Measurements from ENCODE around the gene DBNDD2. TPM values are rescaled to one million over a fixed set of nuclear protein-coding genes. Genes with fewer than 3 reads are reported as not detected.

The DBNDD2 gene
- total RNA-seq, 1 donor from 2014 or later: 10.2 TPM

- Histone ChIP-seq H2AFZ (replicated peaks) (peak overlapping the region; percentile 66), H3K4me2 (peak overlapping the region; percentile 88), H3K27ac (no peak overlapping the region), H3F3A (ENCODE audit: low read depth) (peaks cover 8% of the 10 kb centered on the region), H3K4me1 (no peaks in the 10 kb centered on the region), H3K36me3 (no peaks in the 10 kb centered on the region), H3K4me3 (peak overlapping the region; percentile 70), H3K79me2 (ENCODE audit: low read depth) (no peaks in the 10 kb centered on the region), H3K9me3 (ENCODE audit: low read depth) (no peaks in the 10 kb centered on the region), H3K9ac (no peak overlapping the region), H4K20me1 (ENCODE audit: low read depth) (no peaks in the 10 kb centered on the region), H3K27me3 (peaks cover 56% of the 10 kb centered on the region)
- Mint-ChIP-seq H3K27me3 (ENCODE audit: insufficient read depth, low read depth) (peaks cover 10% of the 10 kb centered on the region), H3K36me3 (peaks cover 12% of the 10 kb centered on the region), H3K27ac (peak overlapping the region; percentile 53), H3K4me1 (peaks cover 11% of the 10 kb centered on the region), H3K9me3 (peaks cover 13% of the 10 kb centered on the region), H3K4me3 (peak overlapping the region; percentile 84)
- peak; percentile 11 for TF ChIP-seq CTCF (IDR thresholded peaks at IDR 0.05)
- peak; percentile 63 for TF ChIP-seq EZH2phosphoT487 (IDR thresholded peaks at IDR 0.05)
- no peak for TF ChIP-seq EZH2 (IDR thresholded peaks at IDR 0.05)
- peak; percentile 58 for DNase-seq (ENCODE audit: low spot score)
Measured at GRCh38 chr20:45405571-45406259, 2.4 kb upstream of the DBNDD2 start.

DNA sequence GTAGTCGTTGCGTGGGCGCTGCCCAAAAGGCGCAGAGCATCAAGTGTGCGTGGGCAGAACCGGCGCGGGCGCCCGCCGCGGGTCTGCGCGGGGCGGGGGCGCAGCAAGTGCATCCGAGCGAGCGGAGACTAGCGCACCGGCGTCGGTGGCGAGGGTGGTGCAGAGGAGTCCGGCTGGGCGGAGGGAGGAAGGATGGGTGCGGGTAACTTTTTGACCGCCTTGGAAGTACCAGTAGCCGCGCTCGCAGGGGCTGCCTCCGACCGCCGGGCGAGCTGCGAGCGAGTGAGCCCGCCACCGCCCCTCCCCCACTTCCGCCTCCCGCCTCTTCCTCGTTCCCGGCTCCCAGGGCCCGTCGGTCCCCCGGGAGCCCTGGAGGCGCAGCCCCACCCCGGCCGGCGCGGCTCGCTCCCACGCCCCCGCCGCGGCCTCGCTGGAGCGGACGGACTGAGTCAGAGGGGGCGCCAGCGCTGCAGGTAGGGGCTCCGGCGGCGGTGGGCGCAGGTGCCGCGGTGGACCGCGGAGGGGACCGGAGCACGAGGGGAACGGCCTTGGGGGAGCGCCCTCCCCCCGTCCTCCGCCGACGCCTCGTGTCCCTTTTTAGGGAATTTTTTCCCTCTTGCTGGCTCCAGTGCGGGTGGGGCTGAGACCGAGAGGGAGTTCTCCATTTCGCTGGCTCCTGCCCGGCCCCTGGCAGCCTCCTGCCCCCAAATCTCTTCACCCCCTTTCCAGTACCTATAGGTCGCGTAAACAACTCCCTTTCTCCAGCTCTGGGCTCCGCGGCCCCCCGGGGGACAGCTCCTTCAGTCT, 1.6 kb upstream of the DBNDD2 start:
- Histone ChIP-seq H3K4me1 (no peaks in the 10 kb centered on the region), H3F3A (ENCODE audit: low read depth) (peaks cover 8% of the 10 kb centered on the region), H3K36me3 (no peaks in the 10 kb centered on the region), H3K79me2 (ENCODE audit: low read depth) (no peaks in the 10 kb centered on the region), H3K27ac (no peak overlapping the region), H2AFZ (replicated peaks) (peak overlapping the region; percentile 66), H3K27me3 (peaks cover 56% of the 10 kb centered on the region), H4K20me1 (ENCODE audit: low read depth) (no peaks in the 10 kb centered on the region), H3K9me3 (ENCODE audit: low read depth) (no peaks in the 10 kb centered on the region), H3K9ac (peak overlapping the region; percentile 6), H3K4me3 (peak overlapping the region; percentile 70), H3K4me2 (peak overlapping the region; percentile 88)
- Mint-ChIP-seq H3K9me3 (peaks cover 8% of the 10 kb centered on the region), H3K4me1 (peaks cover 11% of the 10 kb centered on the region), H3K27me3 (ENCODE audit: insufficient read depth, low read depth) (peaks cover 10% of the 10 kb centered on the region), H3K27ac (no peak overlapping the region), H3K4me3 (peak overlapping the region; percentile 88), H3K36me3 (peaks cover 15% of the 10 kb centered on the region)
- DNase-seq (ENCODE audit: low spot score): peak; percentile 79
- TF ChIP-seq CTCF (IDR thresholded peaks at IDR 0.05): no peak
- peak; percentile 86 for TF ChIP-seq EZH2 (IDR thresholded peaks at IDR 0.05)
- peak; percentile 20 for TF ChIP-seq EZH2phosphoT487 (IDR thresholded peaks at IDR 0.05)

GRCh38 chr20:45407067-45407745, 883 bp upstream of the DBNDD2 start:
- TF ChIP-seq EZH2 (IDR thresholded peaks at IDR 0.05): no peak
- peak; percentile 59 for TF ChIP-seq EZH2phosphoT487 (IDR thresholded peaks at IDR 0.05)
- H3K4me3 ChIP-seq: peak overlapping the region; percentile 70
- no peaks in the 10 kb centered on the region for H3K79me2 ChIP-seq (ENCODE audit: low read depth)
- Mint-ChIP-seq H3K4me1 (peaks cover 11% of the 10 kb centered on the region), H3K27me3 (ENCODE audit: insufficient read depth, low read depth) (peaks cover 10% of the 10 kb centered on the region), H3K27ac (peak overlapping the region; percentile 29), H3K4me3 (peak overlapping the region; percentile 88), H3K36me3 (peaks cover 9% of the 10 kb centered on the region), H3K9me3 (peaks cover 2% of the 10 kb centered on the region)
- no peaks in the 10 kb centered on the region for H3K36me3 ChIP-seq
- no peak overlapping the region for H3K27ac ChIP-seq
- no peaks in the 10 kb centered on the region for H3K4me1 ChIP-seq
- H3K4me2 ChIP-seq: peak overlapping the region; percentile 88
- H3F3A ChIP-seq (ENCODE audit: low read depth): peaks cover 8% of the 10 kb centered on the region
- H2AFZ ChIP-seq (replicated peaks): peak overlapping the region; percentile 66
- DNase-seq (ENCODE audit: low spot score): peak; percentile 55
- H3K27me3 ChIP-seq: peaks cover 56% of the 10 kb centered on the region
- H3K9me3 ChIP-seq (ENCODE audit: low read depth): no peaks in the 10 kb centered on the region
- H4K20me1 ChIP-seq (ENCODE audit: low read depth): no peaks in the 10 kb centered on the region
- peak overlapping the region; percentile 6 for H3K9ac ChIP-seq

All from neural progenitor cell (in vitro differentiated cells).